HepG2 (cell line): ENCODE data around the gene CACNA1C. TPM values are rescaled to one million over a fixed set of nuclear protein-coding genes. Genes with fewer than 3 reads are reported as not detected.

Source experiments
- ATAC-seq: fragments of 200-7000 bp; cut with Tn5 transposase; 3 replicates; pipeline ENCODE4 v1.9.1; 2020; ENCODE audit warnings: mild to moderate bottlenecking, moderate library complexity
- BruUV-seq: library from RNA; stranded (reverse); fragments of 400-500 nt; replicated peaks from 2 replicates; lab custom pipeline; 2021; lab: Mats Ljungman, UMichigan
- CTCF ChIA-PET: fragments of 300-600 bp; formaldehyde crosslinking; extraction: SDS; loops from one replicate; lab custom pipeline; 2021; ENCODE audit warnings: low total read pairs, inconsistent platforms, low intra/inter-chr PET ratio; lab: Yijun Ruan, JAX
- POLR2A ChIA-PET: fragments of 350-600 bp; sonication (Branson Sonifier 250); formaldehyde crosslinking; loops from one replicate; lab custom pipeline; 2020; ENCODE audit warnings: antibody characterized with exemption, inconsistent platforms; lab: Yijun Ruan, JAX
- DNase-seq: peaks from one replicate; pipeline ENCODE4 v3.0.0-alpha.2; 2015; ENCODE audit warnings: low spot score
- FAIRE-seq: peaks from 3 replicates; lab custom pipeline; 2011; peaks lifted over from hg19 to GRCh38; lab: Jason Lieb, UNC
- H2AFZ ChIP-seq: one replicate; pipeline ENCODE4 v1.6.1; 2011; ENCODE audit warnings: low read length, inconsistent platforms
- H3K27ac ChIP-seq: fragments of 300-600 bp; 3 replicates; pipeline ENCODE4 v1.8.0; 2011; ENCODE audit warnings: mixed run types, mild to moderate bottlenecking, mixed read lengths, low read length, inconsistent platforms; ENCODE audit not compliant: insufficient read depth; ENCODE audit errors: extremely low read length
- H3K27me3 ChIP-seq, 2 experiments: fragments of 200-600 bp in 1 of 2; 2 replicates in 1 of 2; 3 replicates in 1 of 2; pipeline versions ENCODE4 v1.6.0 to v1.8.0; 2011; ENCODE audit warnings: low read length in 2 of 2, mild to moderate bottlenecking in 2 of 2, moderate library complexity in 2 of 2, inconsistent platforms in 1 of 2; ENCODE audit not compliant: insufficient read depth in 2 of 2, control insufficient read depth in 1 of 2
- H3K36me3 ChIP-seq, 2 experiments: fragments of 200-600 bp in 1 of 2; replicated peaks in 1 of 2; 2 replicates in 1 of 2; 3 replicates in 1 of 2; pipeline versions ENCODE4 v1.5.1 to v1.8.0; 2011; ENCODE audit warnings: low read length in 2 of 2, inconsistent platforms in 1 of 2; ENCODE audit not compliant: insufficient read depth in 2 of 2, control insufficient read depth in 1 of 2
- H3K4me1 ChIP-seq: 2 replicates; pipeline ENCODE4 v1.5.1; 2012; ENCODE audit warnings: low read length, inconsistent platforms; ENCODE audit not compliant: insufficient read depth
- H3K4me2 ChIP-seq: 2 replicates; pipeline ENCODE4 v1.6.0; 2011; ENCODE audit warnings: low read depth, low read length, inconsistent platforms
- H3K4me3 ChIP-seq, 3 experiments: fragments of 200-600 bp in 1 of 3; sonication (generic), shearing (Covaris generic) in 1 of 3; replicated peaks in 1 of 3; 2 replicates each; pipeline ENCODE4 v1.5.1; 2011 to 2016; ENCODE audit warnings: low read length in 3 of 3, inconsistent platforms in 2 of 3, low read depth in 2 of 3, mild to moderate bottlenecking in 2 of 3, control low read depth in 1 of 3, mixed read lengths in 1 of 3; ENCODE audit not compliant: insufficient read depth in 1 of 3
- H3K79me2 ChIP-seq: one replicate; pipeline ENCODE4 v1.6.1; 2011; ENCODE audit warnings: low read length, inconsistent platforms; ENCODE audit not compliant: insufficient read depth
- H3K9ac ChIP-seq: 2 replicates; pipeline ENCODE4 v1.6.0; 2011; ENCODE audit warnings: mild to moderate bottlenecking, low read depth, low read length, inconsistent platforms; ENCODE audit not compliant: insufficient read depth
- H3K9me3 ChIP-seq: 2 replicates; pipeline ENCODE4 v1.5.1; 2012; ENCODE audit warnings: mild to moderate bottlenecking, low read length
- H4K20me1 ChIP-seq: 2 replicates; pipeline ENCODE4 v1.6.0; 2011; ENCODE audit warnings: inconsistent platforms, mild to moderate bottlenecking, low read length, moderate library complexity; ENCODE audit not compliant: insufficient read depth
- HMGXB3 ChIP-seq: sonication (generic); formaldehyde crosslinking; IDR thresholded peaks from 2 replicates; pipeline ENCODE4 v1.4.0; 2020; ENCODE audit warnings: missing genetic modification reagents, borderline replicate concordance
- KAT8 ChIP-seq: IDR thresholded peaks from 2 replicates; pipeline ENCODE4 v1.6.1; 2016; ENCODE audit warnings: missing genetic modification reagents, missing compliant biosample characterization
- MTF1 ChIP-seq: sonication (generic); formaldehyde crosslinking; IDR thresholded peaks from 2 replicates; pipeline ENCODE4 v1.5.0; 2020; ENCODE audit warnings: missing genetic modification reagents
- NR3C1 ChIP-seq: sonication (generic); formaldehyde crosslinking; IDR thresholded peaks from 2 replicates; pipeline ENCODE4 v1.4.0; 2020; ENCODE audit warnings: missing genetic modification reagents
- NRL ChIP-seq: sonication (generic); formaldehyde crosslinking; IDR thresholded peaks from 2 replicates; pipeline ENCODE4 v1.5.0; 2020; ENCODE audit warnings: missing genetic modification reagents, mild to moderate bottlenecking, moderate library complexity, borderline replicate concordance
- PAF1 ChIP-seq: IDR thresholded peaks from 2 replicates; pipeline ENCODE4 v1.6.1; 2016; ENCODE audit warnings: missing genetic modification reagents, missing compliant biosample characterization
- PHB2 ChIP-seq: fragments of 450-650 bp; IDR thresholded peaks from 2 replicates; pipeline ENCODE4 v1.6.1; 2018; ENCODE audit not compliant: partially characterized antibody
- POLR2A ChIP-seq, 2 experiments: IDR thresholded peaks; 2 replicates each; pipeline ENCODE4 v1.6.1; 2011; ENCODE audit warnings: low read depth in 2 of 2, low read length in 2 of 2, mild to moderate bottlenecking in 1 of 2, moderate library complexity in 1 of 2; ENCODE audit not compliant: insufficient read depth in 1 of 2
- RXRA ChIP-seq: sonication (generic); formaldehyde crosslinking; IDR thresholded peaks from 2 replicates; pipeline ENCODE4 v1.5.1; 2020; ENCODE audit warnings: missing genetic modification reagents
- TBP ChIP-seq: sonication (generic); formaldehyde crosslinking; IDR thresholded peaks from 2 replicates; pipeline ENCODE4 v1.5.0; 2020; ENCODE audit warnings: missing genetic modification reagents
- ZNF841 ChIP-seq: sonication (generic); formaldehyde crosslinking; IDR thresholded peaks from 2 replicates; pipeline ENCODE4 v1.8.1; 2023; ENCODE audit warnings: missing genetic modification reagents, borderline replicate concordance
- ZSCAN22 ChIP-seq: sonication (generic); formaldehyde crosslinking; IDR thresholded peaks from 2 replicates; pipeline ENCODE4 v1.4.0; 2020; ENCODE audit warnings: mild to moderate bottlenecking, missing genetic modification reagents
- whole genome bisulfite sequencing: methylation state at CpG from one replicate; pipeline ENCODE4 v1.1.6; 2017; ENCODE audit warnings: low lambda C conversion rate; 5-methylcytosine and 5-hydroxymethylcytosine counted together
- in situ Hi-C: cut with HindIII; loops from 2 replicates; pipeline ENCODE4 v1.10.0; 2017; ENCODE audit warnings: low pct_unique_long_range_greater_than_20kb; ENCODE audit not compliant: extremely low pct_ligation_motif_present
- intact Hi-C: fragments of 100-400 bp; cut with micrococcal nuclease; formaldehyde crosslinking; loops from one replicate; pipeline ENCODE4 v1.10.0; 2022; ENCODE audit not compliant: unreplicated experiment
- polyA plus RNA-seq, 8 experiments: library from polyadenylated mRNA; depleted of rRNA in 3 of 8; stranded (reverse) in 7 of 8; unstranded in 1 of 8; fragments of >200 nt; fragmentation: Illumina TruSeq in 4 of 8; extraction: Trizol in 4 of 8; gene quantifications; 2 replicates each; pipeline versions ENCODE4 v1.2.1 to v1.2.3, GENCODE V29; 2011 to 2016; ENCODE audit warnings: low read depth in 4 of 8, missing spikeins in 1 of 8, mixed read lengths in 1 of 8; ENCODE audit not compliant: insufficient read depth in 1 of 8
- total RNA-seq, 5 experiments: library from RNA; depleted of rRNA; stranded (reverse); fragments of >200 nt; fragmentation: Illumina TruSeq; extraction: Trizol; gene quantifications; 2 replicates each; pipeline ENCODE4 v1.2.3, GENCODE V29; 2016; ENCODE audit warnings: low read depth in 1 of 5

Gene CACNA1C
- total and polyA plus RNA-seq, 2 of the 13 experiments (the other 11 are each of a cell fraction or from before 2014, with no cell fraction given): not detected

- no TSS peak for BruUV-seq
- CTCF ChIA-PET: no interaction called here
- Histone ChIP-seq H3K4me1 (no peaks in the 10 kb centered on the region), H3K9me3 (no peaks in the 10 kb centered on the region), H3K4me2 (no peak overlapping the region), H3K9ac (no peak overlapping the region), H3K4me3 (no peak overlapping the region), H3K27me3 (peaks cover 6 to 48% of the 10 kb centered on the region in 2 experiments; a peak in 4 of 5 replicates), H3K79me2 (no peaks in the 10 kb centered on the region), H4K20me1 (no peaks in the 10 kb centered on the region), H3K36me3 (no peaks in the 10 kb centered on the region), H2AFZ (no peak overlapping the region), H3K27ac (no peak overlapping the region)
- ATAC-seq (no peak), DNase-seq (no peak), FAIRE-seq (no peak)
- POLR2A ChIA-PET: no interaction called here
- no peak for TF ChIP-seq MTF1 (CRISPR knock-in tag)
- TF ChIP-seq HMGXB3 (CRISPR knock-in tag): no peak
- TF ChIP-seq TBP: no peak
- TF ChIP-seq PAF1: no peak
- no peak for TF ChIP-seq RXRA (CRISPR knock-in tag)
- TF ChIP-seq PHB2: no peak
- TF ChIP-seq KAT8 (CRISPR knock-in tag): no peak
- no peak for TF ChIP-seq POLR2A (IDR thresholded peaks at IDR 0.05; ENCODE audit: insufficient read depth in 1 of 2, low read depth in 2 of 2, low read length in 2 of 2)
- TF ChIP-seq NRL (CRISPR knock-in tag): no peak
- TF ChIP-seq ZNF841 (CRISPR knock-in tag): no peak
- TF ChIP-seq ZSCAN22 (CRISPR knock-in tag): no peak
- no peak for TF ChIP-seq NR3C1 (CRISPR knock-in tag)
- WGBS: 32% methylated on average over 4 of the region's 17 CpGs
- intact Hi-C loops: no loop called here
- in situ Hi-C loops: no loop called here
Observed at GRCh38 chr12:2467447-2468195, 414.8 kb downstream of the CACNA1C start.
